T-cell (primary cell): ENCODE data around the gene CCDC158. TPM values are rescaled to one million over a fixed set of nuclear protein-coding genes. Genes with fewer than 3 reads are reported as not detected.

Source experiments
- ATAC-seq, 4 experiments: fragments of 200-7000 bp in 3 of 4; fragments of 150-1000 bp in 1 of 4; cut with Tn5 transposase; replicated peaks in 1 of 4; 1 replicate in 3 of 4; 2 replicates in 1 of 4; pipeline ENCODE4 v1.10.0; 2021; ENCODE audit warnings: moderate library complexity in 3 of 4, mild to moderate bottlenecking in 2 of 4, moderate number of reproducible peaks in 1 of 4
- CTCF ChIA-PET, 2 donors: fragments of 300-600 bp; sonication (Branson Sonifier 250); formaldehyde crosslinking; loops; one replicate each; lab custom pipeline; 2022; ENCODE audit warnings: antibody characterized with exemption in 2 of 2; lab: Charles Lee
- POLR2A ChIA-PET, 2 donors: fragments of 300-600 bp; sonication (Branson Sonifier 250); formaldehyde crosslinking; loops; one replicate each; lab custom pipeline; 2022; ENCODE audit warnings: antibody characterized with exemption in 2 of 2; lab: Charles Lee
- DNase-seq, 35 experiments: peaks; one replicate each; pipeline versions ENCODE4 v3.0.0 to v3.0.0-alpha.2; 2013 to 2023
- H3K27ac ChIP-seq: one replicate; pipeline ENCODE4 v1.5.1; 2013; ENCODE audit warnings: low read length
- H3K27me3 ChIP-seq, 2 experiments: replicated peaks in 1 of 2; 1 replicate in 1 of 2; 2 replicates in 1 of 2; pipeline versions ENCODE4 v1.6.1 to v1.7.0; 2013; ENCODE audit warnings: low read length in 1 of 2, mixed read lengths in 1 of 2; ENCODE audit not compliant: control insufficient read depth in 2 of 2, insufficient read depth in 2 of 2; ENCODE audit errors: extremely low read depth in 1 of 2
- H3K36me3 ChIP-seq, 2 donors: 1 replicate in 1 of 2; 2 replicates in 1 of 2; pipeline versions ENCODE4 v1.6.1 to v1.7.0; 2013; ENCODE audit warnings: low read length in 1 of 2; ENCODE audit not compliant: control insufficient read depth in 2 of 2, insufficient read depth in 1 of 2; ENCODE audit errors: extremely low read depth in 1 of 2
- H3K4me1 ChIP-seq, 2 experiments: 1 replicate in 1 of 2; 2 replicates in 1 of 2; pipeline versions ENCODE4 v1.6.1 to v1.7.0; 2013; ENCODE audit warnings: low read length in 2 of 2, mixed read lengths in 1 of 2; ENCODE audit not compliant: insufficient read depth in 2 of 2, control insufficient read depth in 1 of 2; ENCODE audit errors: extremely low read depth in 1 of 2
- H3K4me3 ChIP-seq, 2 donors: 1 replicate in 1 of 2; 2 replicates in 1 of 2; pipeline versions ENCODE4 v1.5.1 to v1.7.0; 2013; ENCODE audit warnings: mild to moderate bottlenecking in 2 of 2, low read length in 1 of 2, moderate library complexity in 1 of 2; ENCODE audit not compliant: control insufficient read depth in 1 of 2; ENCODE audit errors: extremely low read depth in 1 of 2
- H3K9me3 ChIP-seq: 2 replicates; pipeline ENCODE4 v1.7.0; 2013
- H3K27ac Mint-ChIP-seq, 2 donors: one replicate each; pipeline ENCODE4 v1.8.0; 2020 to 2021; ENCODE audit warnings: mild to moderate bottlenecking in 2 of 2, mixed read lengths in 2 of 2
- H3K27me3 Mint-ChIP-seq, 2 donors: one replicate each; pipeline ENCODE4 v1.8.0; 2021 to 2022; ENCODE audit warnings: mixed read lengths in 2 of 2
- H3K36me3 Mint-ChIP-seq: one replicate; pipeline ENCODE4 v1.8.0; 2021; ENCODE audit warnings: mixed read lengths
- H3K4me1 Mint-ChIP-seq, 3 donors: one replicate each; pipeline ENCODE4 v1.8.0; 2020 to 2022; ENCODE audit warnings: mixed read lengths in 3 of 3, mild to moderate bottlenecking in 1 of 3
- H3K4me3 Mint-ChIP-seq, 3 donors: one replicate each; pipeline ENCODE4 v1.8.0; 2020 to 2022; ENCODE audit warnings: mild to moderate bottlenecking in 3 of 3, mixed read lengths in 3 of 3, moderate library complexity in 3 of 3
- H3K9me3 Mint-ChIP-seq, 3 donors: one replicate each; pipeline ENCODE4 v1.8.0; 2020 to 2022; ENCODE audit warnings: mixed read lengths in 3 of 3
- WGBS: methylation state at CpG from one replicate; pipeline ENCODE4 v1.1.5; 2013; ENCODE audit warnings: missing lambda C conversion rate; ENCODE audit not compliant: insufficient coverage; 5-methylcytosine and 5-hydroxymethylcytosine counted together
- total RNA-seq, 35 experiments: library from RNA in 6 of 35; stranded (reverse) in 6 of 35; fragments of 120-200 nt in 1 of 35; gene quantifications; one replicate each; pipeline versions ENCODE4 v1.2.1 to v1.2.4 and lab custom pipeline; 2013 to 2026

CCDC158 gene
- total RNA-seq, 5 donors from 2014 or later (not counting 1 experiment from before 2014, with no cell fraction given): not detected

DNA sequence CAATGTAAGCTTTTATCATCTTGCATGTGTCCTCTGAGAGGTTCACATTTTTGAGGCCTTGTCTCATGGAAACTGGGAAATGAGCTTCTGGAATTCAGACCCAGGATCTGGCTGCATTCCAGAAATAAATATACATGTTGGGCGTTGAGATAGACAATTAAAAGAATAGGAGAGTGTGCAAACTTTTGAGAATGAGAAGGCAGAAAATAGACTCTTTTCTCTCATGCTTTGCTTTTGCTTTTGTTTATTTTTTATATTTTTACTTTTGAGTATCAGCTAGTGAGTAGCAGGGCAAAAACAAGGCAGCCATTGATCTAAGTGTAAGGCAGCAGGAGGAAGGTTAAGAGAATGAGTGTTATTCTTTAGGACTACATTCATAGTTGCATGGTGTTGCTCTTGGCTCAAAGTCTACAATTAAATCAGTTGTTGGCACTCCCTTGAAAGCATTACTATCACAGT is 26.5 kb upstream of the CCDC158 start:
- Mint-ChIP-seq H3K9me3 (no peaks in the 10 kb centered on the region), H3K27me3 (peaks cover 9% of the 10 kb centered on the region in 2 donors), H3K36me3 (no peaks in the 10 kb centered on the region), H3K27ac (no peak overlapping the region), H3K4me1 (no peaks in the 10 kb centered on the region), H3K4me3 (no peak overlapping the region)
- CTCF ChIA-PET: no interaction called here
- no CpG with 5 or more reads among the region's 1 CpG for WGBS
- POLR2A ChIA-PET: no interaction called here
- DNase-seq (no peak), ATAC-seq (no peak)
- no peaks in the 10 kb centered on the region for H3K4me1 ChIP-seq
- no peak overlapping the region for H3K4me3 ChIP-seq
- no peaks in the 10 kb centered on the region for H3K36me3 ChIP-seq
- H3K9me3 ChIP-seq: no peaks in the 10 kb centered on the region
- peaks cover 0 to 3% of the 10 kb centered on the region in 2 experiments for H3K27me3 ChIP-seq
- no peak overlapping the region for H3K27ac ChIP-seq

DNA sequence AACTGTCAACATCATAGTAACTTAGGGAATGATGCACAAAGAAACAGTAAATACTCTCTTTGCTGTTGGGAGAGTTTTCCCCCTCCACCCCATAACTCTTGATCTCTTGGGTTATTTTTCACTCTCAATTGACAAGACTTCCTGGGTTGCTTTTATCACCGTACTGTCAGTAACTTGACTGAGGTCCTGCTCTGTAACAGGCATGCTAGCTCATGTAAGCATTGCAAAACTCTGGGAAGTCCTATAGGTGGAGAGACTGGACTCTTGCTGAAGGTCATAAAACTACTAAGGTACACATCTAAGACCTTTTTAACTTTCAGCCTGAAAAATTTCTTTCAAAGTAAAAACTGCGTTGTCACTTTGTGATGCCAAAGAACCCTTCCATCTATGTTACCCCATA is 25.0 kb upstream of the CCDC158 start:
- Histone ChIP-seq H3K36me3 (no peaks in the 10 kb centered on the region), H3K4me1 (no peaks in the 10 kb centered on the region), H3K4me3 (no peak overlapping the region), H3K27me3 (peaks cover 0 to 3% of the 10 kb centered on the region in 2 experiments), H3K9me3 (no peaks in the 10 kb centered on the region), H3K27ac (no peak overlapping the region)
- Mint-ChIP-seq H3K36me3 (no peaks in the 10 kb centered on the region), H3K4me3 (no peak overlapping the region), H3K27ac (no peak overlapping the region), H3K4me1 (no peaks in the 10 kb centered on the region), H3K27me3 (peaks cover 9 to 12% of the 10 kb centered on the region in 2 donors), H3K9me3 (no peaks in the 10 kb centered on the region)
- no peak for ATAC-seq
- no peak for DNase-seq
- POLR2A ChIA-PET: no interaction called here
- CTCF ChIA-PET: no interaction called here
- no CpG with 5 or more reads among the region's 2 CpGs for WGBS

DNA sequence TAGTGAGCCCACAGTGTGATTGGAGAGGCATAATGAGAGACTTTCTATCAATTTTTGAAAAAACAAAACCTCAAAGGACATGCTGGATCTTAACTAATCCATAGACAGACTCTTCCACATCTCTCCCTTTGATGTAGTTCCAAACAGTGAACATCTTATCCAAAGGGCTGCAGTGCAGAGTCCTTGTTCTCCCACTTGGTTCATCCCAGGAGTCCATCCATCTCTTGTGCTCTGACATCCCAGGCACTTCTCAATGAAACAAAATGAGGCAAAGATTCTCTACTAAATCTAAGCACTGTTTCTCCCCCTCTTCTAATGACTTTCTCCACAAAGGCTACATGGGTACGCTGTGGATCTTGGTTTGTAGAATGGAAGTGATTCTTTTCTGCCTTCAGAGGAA is 22.4 kb upstream of the CCDC158 start:
- Histone ChIP-seq H3K4me3 (no peak overlapping the region), H3K4me1 (no peaks in the 10 kb centered on the region), H3K27ac (no peak overlapping the region), H3K9me3 (no peaks in the 10 kb centered on the region), H3K36me3 (no peaks in the 10 kb centered on the region), H3K27me3 (peaks cover 0 to 6% of the 10 kb centered on the region in 2 experiments)
- ChIA-PET POLR2A (no interaction called here), CTCF (interaction anchor here in 1 of 2 donors (0.8 kb wide), 1 partner anchor 832 kb away, joined by 3 read pairs; no protein-coding TSS in a partner anchor)
- H3K9me3 Mint-ChIP-seq: no peaks in the 10 kb centered on the region
- no peak overlapping the region for H3K4me3 Mint-ChIP-seq
- H3K36me3 Mint-ChIP-seq: no peaks in the 10 kb centered on the region
- no peak for DNase-seq
- no peaks in the 10 kb centered on the region for H3K4me1 Mint-ChIP-seq
- peaks cover 8 to 17% of the 10 kb centered on the region in 2 donors for H3K27me3 Mint-ChIP-seq
- no CpG with 5 or more reads among the region's 1 CpG for WGBS
- H3K27ac Mint-ChIP-seq: no peak overlapping the region
- no peak for ATAC-seq

GRCh38 chr4:76442807-76443206 is 21.9 kb upstream of the CCDC158 start:
- H3K27ac ChIP-seq: no peak overlapping the region
- no peak for ATAC-seq
- POLR2A ChIA-PET: no interaction called here
- no peaks in the 10 kb centered on the region for H3K9me3 ChIP-seq
- H3K4me3 ChIP-seq: no peak overlapping the region
- WGBS: no CpG with 5 or more reads among the region's 3 CpGs
- H3K4me3 Mint-ChIP-seq: no peak overlapping the region
- no peaks in the 10 kb centered on the region for H3K9me3 Mint-ChIP-seq
- CTCF ChIA-PET: interaction anchor here in 1 of 2 donors (0.6 kb wide), 1 partner anchor 214 kb away, joined by 5 read pairs; no protein-coding TSS in a partner anchor
- H3K4me1 Mint-ChIP-seq: no peaks in the 10 kb centered on the region
- H3K27me3 Mint-ChIP-seq: peaks cover 9 to 20% of the 10 kb centered on the region in 2 donors
- H3K4me1 ChIP-seq: no peaks in the 10 kb centered on the region
- DNase-seq: no peak
- peaks cover 0 to 6% of the 10 kb centered on the region in 2 experiments for H3K27me3 ChIP-seq
- no peaks in the 10 kb centered on the region for H3K36me3 ChIP-seq
- H3K27ac Mint-ChIP-seq: no peak overlapping the region
- no peaks in the 10 kb centered on the region for H3K36me3 Mint-ChIP-seq

DNA sequence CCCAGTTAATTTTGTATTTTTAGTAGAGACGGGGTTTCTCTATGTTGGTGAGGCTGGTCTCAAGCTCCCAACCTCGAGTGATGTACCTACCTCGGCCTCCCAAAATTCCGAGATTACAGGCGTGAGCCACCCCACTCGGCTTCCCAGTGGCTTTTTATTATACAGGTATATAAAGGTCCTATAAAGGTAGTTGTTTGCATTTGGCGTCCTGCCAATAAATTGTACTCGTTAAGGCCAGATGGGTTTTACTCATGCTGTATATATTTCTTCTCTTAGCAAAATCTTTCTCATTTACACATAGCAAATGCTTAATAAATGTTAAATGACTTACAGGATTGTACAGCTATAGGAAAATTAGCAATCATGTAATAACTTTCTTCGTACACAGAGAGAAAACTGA is 20.9 kb upstream of the CCDC158 start:
- POLR2A ChIA-PET: no interaction called here
- H3K9me3 Mint-ChIP-seq: no peaks in the 10 kb centered on the region
- H3K27me3 Mint-ChIP-seq: peaks cover 9 to 28% of the 10 kb centered on the region in 2 donors
- WGBS: 67% methylated on average over 1 of the region's 9 CpGs
- Histone ChIP-seq H3K9me3 (no peaks in the 10 kb centered on the region), H3K4me1 (no peaks in the 10 kb centered on the region), H3K4me3 (no peak overlapping the region), H3K27ac (no peak overlapping the region), H3K36me3 (no peaks in the 10 kb centered on the region), H3K27me3 (peaks cover 0 to 6% of the 10 kb centered on the region in 2 experiments)
- no peak for ATAC-seq
- no peak for DNase-seq
- H3K4me3 Mint-ChIP-seq: no peak overlapping the region
- no peaks in the 10 kb centered on the region for H3K36me3 Mint-ChIP-seq
- no peaks in the 10 kb centered on the region for H3K4me1 Mint-ChIP-seq
- CTCF ChIA-PET: interaction anchor here in 1 of 2 donors (0.7 kb wide), 2 partner anchors 333 to 603 kb away, joined by 4 to 5 read pairs; no protein-coding TSS in a partner anchor
- H3K27ac Mint-ChIP-seq: no peak overlapping the region

- Mint-ChIP-seq H3K27me3 (peaks cover 26 to 44% of the 10 kb centered on the region in 2 donors), H3K4me3 (no peak overlapping the region), H3K4me1 (peaks cover 0 to 5% (median 3%) of the 10 kb centered on the region in 3 donors), H3K36me3 (no peaks in the 10 kb centered on the region), H3K9me3 (no peaks in the 10 kb centered on the region), H3K27ac (no peak overlapping the region)
- ChIA-PET CTCF (no interaction called here), POLR2A (interaction anchor here in 1 of 2 donors (0.6 kb wide), 1 partner anchor 658 kb away, joined by 4 read pairs; no protein-coding TSS in a partner anchor)
- Histone ChIP-seq H3K36me3 (no peaks in the 10 kb centered on the region), H3K27me3 (peaks cover 0 to 7% of the 10 kb centered on the region in 2 experiments), H3K4me3 (no peak overlapping the region), H3K27ac (no peak overlapping the region), H3K9me3 (no peaks in the 10 kb centered on the region), H3K4me1 (peaks cover 0 to 2% of the 10 kb centered on the region in 2 experiments)
- DNase-seq (no peak), ATAC-seq (no peak)
- WGBS: 100% methylated on average over 1 of the region's 2 CpGs
These were observed 18.6 kb upstream of the CCDC158 start for GRCh38 chr4:76439491-76439890.
